ENCODE measurements around the gene RAD51B.

DNA sequence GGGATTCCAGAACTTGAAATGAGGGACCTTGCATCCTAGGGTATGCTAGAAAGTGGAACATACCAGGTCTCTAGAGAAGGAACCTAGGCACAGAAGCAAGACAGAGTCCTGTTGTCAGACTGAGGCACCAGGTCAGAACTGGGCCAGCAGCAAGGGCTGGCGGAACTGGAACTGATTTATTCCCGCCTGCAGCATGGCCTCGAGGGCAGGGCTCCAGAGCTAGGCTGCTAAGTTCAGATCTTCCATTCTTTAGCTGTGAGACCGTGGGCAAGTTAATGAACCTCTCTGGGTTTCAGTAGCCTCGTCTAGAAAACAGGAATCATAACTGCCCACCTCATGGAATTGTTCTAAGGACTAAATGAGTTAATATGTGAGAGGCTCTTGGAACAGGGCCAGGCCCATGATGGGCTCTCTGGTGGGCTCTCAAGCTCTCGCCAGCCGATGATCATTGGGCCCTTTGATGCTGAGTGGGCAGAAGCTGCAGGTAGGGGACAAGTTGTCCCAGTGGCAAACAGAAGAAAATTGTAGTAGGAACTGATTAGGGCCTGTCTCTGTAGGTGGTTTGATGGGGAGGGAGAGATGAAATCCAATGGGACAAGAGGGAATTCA lies 773.5 kb downstream of the RAD51B start:
- TF ChIP-seq EP300 (IDR thresholded peaks at IDR 0.05; ENCODE audit: low read depth) (no peak), POLR2AphosphoS5 (IDR thresholded peaks at IDR 0.05) (no peak)
- TF ChIP-seq, protein P1, sequence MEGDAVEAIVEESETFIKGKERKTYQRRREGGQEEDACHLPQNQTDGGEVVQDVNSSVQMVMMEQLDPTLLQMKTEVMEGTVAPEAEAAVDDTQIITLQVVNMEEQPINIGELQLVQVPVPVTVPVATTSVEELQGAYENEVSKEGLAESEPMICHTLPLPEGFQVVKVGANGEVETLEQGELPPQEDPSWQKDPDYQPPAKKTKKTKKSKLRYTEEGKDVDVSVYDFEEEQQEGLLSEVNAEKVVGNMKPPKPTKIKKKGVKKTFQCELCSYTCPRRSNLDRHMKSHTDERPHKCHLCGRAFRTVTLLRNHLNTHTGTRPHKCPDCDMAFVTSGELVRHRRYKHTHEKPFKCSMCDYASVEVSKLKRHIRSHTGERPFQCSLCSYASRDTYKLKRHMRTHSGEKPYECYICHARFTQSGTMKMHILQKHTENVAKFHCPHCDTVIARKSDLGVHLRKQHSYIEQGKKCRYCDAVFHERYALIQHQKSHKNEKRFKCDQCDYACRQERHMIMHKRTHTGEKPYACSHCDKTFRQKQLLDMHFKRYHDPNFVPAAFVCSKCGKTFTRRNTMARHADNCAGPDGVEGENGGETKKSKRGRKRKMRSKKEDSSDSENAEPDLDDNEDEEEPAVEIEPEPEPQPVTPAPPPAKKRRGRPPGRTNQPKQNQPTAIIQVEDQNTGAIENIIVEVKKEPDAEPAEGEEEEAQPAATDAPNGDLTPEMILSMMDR (IDR thresholded peaks at IDR 0.05): no peak
